Gastrocnemius medialis (tissue), 4 donors: ENCODE data around the gene ETV7. TPM values are rescaled to one million over a fixed set of nuclear protein-coding genes. Genes with fewer than 3 reads are reported as not detected.
A peak's percentile ranks its signal among the peaks of the same experiment; 100 is the strongest.

ENCODE experiments used
- ATAC-seq, 2 donors: fragments of 150-250 bp; one replicate each; pipeline ENCODE4 v1.9.1; 2016
- DNase-seq, 2 donors: peaks; one replicate each; pipeline ENCODE4 v3.0.0-alpha.2; 2019
- H3K27ac ChIP-seq, 4 donors: fragments of 200-600 bp; sonication (generic); 1 replicate in 1 of 4; 2 replicates in 3 of 4; pipeline ENCODE4 v1.5.1; 2016 to 2018; ENCODE audit warnings: mild to moderate bottlenecking in 2 of 4, moderate library complexity in 1 of 4
- H3K27me3 ChIP-seq, 3 donors: fragments of 200-600 bp; sonication (generic) in 2 of 3; 1 replicate in 1 of 3; 2 replicates in 2 of 3; pipeline versions ENCODE4 v1.5.1 to v1.6.0; 2016 to 2019; ENCODE audit warnings: mild to moderate bottlenecking in 1 of 3, moderate library complexity in 1 of 3
- H3K36me3 ChIP-seq, 2 donors: fragments of 200-600 bp; sonication (generic) in 1 of 2; one replicate each; pipeline ENCODE4 v1.5.1; 2017 to 2018
- H3K4me1 ChIP-seq, 2 donors: fragments of 200-600 bp; sonication (generic) in 1 of 2; one replicate each; pipeline ENCODE4 v1.5.1; 2016 to 2017; ENCODE audit warnings: mild to moderate bottlenecking in 2 of 2
- H3K4me3 ChIP-seq, 4 donors: fragments of 200-600 bp; sonication (generic) in 3 of 4; 1 replicate in 1 of 4; 2 replicates in 3 of 4; pipeline ENCODE4 v1.5.1; 2016 to 2019; ENCODE audit warnings: mild to moderate bottlenecking in 2 of 4
- H3K9me3 ChIP-seq, 3 donors: fragments of 200-600 bp; sonication (generic) in 2 of 3; 1 replicate in 1 of 3; 2 replicates in 2 of 3; pipeline ENCODE4 v1.5.1; 2016 to 2019
- POLR2A ChIP-seq, 2 donors: fragments of 450-650 bp; IDR thresholded peaks; one replicate each; pipeline ENCODE4 v1.6.1; 2017; ENCODE audit warnings: antibody characterized with exemption in 2 of 2, mild to moderate bottlenecking in 2 of 2, moderate library complexity in 2 of 2
- in situ Hi-C, 4 donors: fragments of 200-750 bp; cut with MboI; loops; one replicate each; pipeline versions ENCODE4 v1.15.0 to v1.8.0; 2017; ENCODE audit warnings: low sequenced_read_pairs in 4 of 4
- intact Hi-C: fragments of 100-400 bp; cut with DNase I; formaldehyde crosslinking; loops from one replicate; pipeline ENCODE4 v1.15.1; 2023; ENCODE audit warnings: low total_unique reads
- total RNA-seq, 4 donors: library from RNA; depleted of rRNA; stranded (reverse); fragments of >200 nt; gene quantifications; one replicate each; pipeline versions ENCODE4 v1.1.0 to v1.2.3, GENCODE V29; 2016
- TF ChIP-seq, protein P1 (sequence below), 5 experiments: fragments of 450-650 bp in 3 of 5; fragments of 200-600 bp in 2 of 5; sonication (generic) in 2 of 5; IDR thresholded peaks in 4 of 5; conservative IDR thresholded peaks in 1 of 5; 1 replicate in 4 of 5; 2 replicates in 1 of 5; pipeline ENCODE4 v1.5.1; 2016 to 2019; ENCODE audit warnings: antibody characterized with exemption in 5 of 5, mild to moderate bottlenecking in 3 of 5, moderate library complexity in 3 of 5

The ETV7 gene
- total RNA-seq, 4 donors from 2014 or later: not detected

DNA sequence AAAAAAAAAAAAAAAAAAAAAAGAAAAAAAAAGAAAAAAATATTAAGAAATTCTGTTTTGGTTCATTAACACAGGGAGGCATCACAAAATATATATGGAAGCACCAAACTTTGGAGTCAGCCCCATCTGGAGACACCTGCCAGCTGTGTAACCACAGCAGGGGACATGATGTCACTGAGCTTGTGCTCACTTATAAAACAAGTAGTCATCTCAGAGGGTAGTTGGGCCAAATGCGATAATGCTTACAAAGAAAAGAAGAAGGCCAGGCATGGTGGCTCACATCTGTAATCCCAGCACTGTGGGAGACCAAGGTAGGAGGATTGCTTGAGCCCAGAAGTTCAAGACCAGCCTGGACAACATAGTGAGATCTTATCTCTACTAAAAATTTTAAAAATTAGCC, 49.7 kb downstream of the ETV7 start:
- Histone ChIP-seq H3K27ac (no peak overlapping the region), H3K27me3 (peaks cover 20 to 35% (median 32%) of the 10 kb centered on the region in 3 donors), H3K4me3 (no peak overlapping the region), H3K4me1 (peaks cover 0 to 4% of the 10 kb centered on the region in 2 donors), H3K9me3 (no peaks in the 10 kb centered on the region), H3K36me3 (no peaks in the 10 kb centered on the region)
- intact Hi-C loops: no loop called here
- DNase-seq (no peak), ATAC-seq (no peak)
- in situ Hi-C loops: no loop called here
- TF ChIP-seq, protein P1, sequence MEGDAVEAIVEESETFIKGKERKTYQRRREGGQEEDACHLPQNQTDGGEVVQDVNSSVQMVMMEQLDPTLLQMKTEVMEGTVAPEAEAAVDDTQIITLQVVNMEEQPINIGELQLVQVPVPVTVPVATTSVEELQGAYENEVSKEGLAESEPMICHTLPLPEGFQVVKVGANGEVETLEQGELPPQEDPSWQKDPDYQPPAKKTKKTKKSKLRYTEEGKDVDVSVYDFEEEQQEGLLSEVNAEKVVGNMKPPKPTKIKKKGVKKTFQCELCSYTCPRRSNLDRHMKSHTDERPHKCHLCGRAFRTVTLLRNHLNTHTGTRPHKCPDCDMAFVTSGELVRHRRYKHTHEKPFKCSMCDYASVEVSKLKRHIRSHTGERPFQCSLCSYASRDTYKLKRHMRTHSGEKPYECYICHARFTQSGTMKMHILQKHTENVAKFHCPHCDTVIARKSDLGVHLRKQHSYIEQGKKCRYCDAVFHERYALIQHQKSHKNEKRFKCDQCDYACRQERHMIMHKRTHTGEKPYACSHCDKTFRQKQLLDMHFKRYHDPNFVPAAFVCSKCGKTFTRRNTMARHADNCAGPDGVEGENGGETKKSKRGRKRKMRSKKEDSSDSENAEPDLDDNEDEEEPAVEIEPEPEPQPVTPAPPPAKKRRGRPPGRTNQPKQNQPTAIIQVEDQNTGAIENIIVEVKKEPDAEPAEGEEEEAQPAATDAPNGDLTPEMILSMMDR (IDR thresholded peaks at IDR 0.05 in 4 of 5, conservative IDR thresholded peaks at IDR 0.05 in 1 of 5): no peak
- TF ChIP-seq POLR2A (IDR thresholded peaks at IDR 0.05): no peak

DNA sequence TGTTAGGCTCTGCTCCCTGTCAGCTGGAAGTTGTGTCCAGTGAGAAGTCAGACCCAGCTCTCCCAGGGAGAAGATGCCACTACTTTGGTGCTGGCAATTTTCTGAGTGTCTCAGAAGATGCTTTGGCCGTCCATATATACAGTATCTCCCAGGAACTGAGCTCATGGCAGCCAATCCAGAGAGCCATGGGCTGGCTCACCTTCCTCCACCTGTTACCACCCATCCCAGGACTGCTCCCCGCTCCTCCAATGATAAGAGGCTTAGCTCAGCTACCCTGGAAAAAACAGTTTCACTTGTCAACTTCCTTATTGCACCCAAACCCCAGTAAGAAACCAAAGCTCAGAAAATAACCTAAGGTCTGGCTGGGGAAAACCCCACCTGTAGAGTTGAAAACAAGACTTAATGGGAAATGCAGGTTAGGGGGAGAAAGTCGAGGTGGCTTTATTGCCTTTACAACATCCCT, 50.7 kb downstream of the ETV7 start, which contains the start of gene BNIP5:
TSS of gene BNIP5 (minus strand) at position 110 of the 463 bp plus-strand sequence. CDS start 6,198 bp downstream, outside the sequence.
- peaks cover 24 to 35% (median 32%) of the 10 kb centered on the region in 3 donors for H3K27me3 ChIP-seq
- in situ Hi-C loops (no loop called here), intact Hi-C loops (no loop called here)
- no peak for DNase-seq
- no peaks in the 10 kb centered on the region for H3K9me3 ChIP-seq
- peaks cover 0 to 4% of the 10 kb centered on the region in 2 donors for H3K4me1 ChIP-seq
- H3K36me3 ChIP-seq: no peaks in the 10 kb centered on the region
- TF ChIP-seq POLR2A (IDR thresholded peaks at IDR 0.05): no peak
- TF ChIP-seq, protein P1 (IDR thresholded peaks at IDR 0.05 in 4 of 5, conservative IDR thresholded peaks at IDR 0.05 in 1 of 5): no peak
- no peak for ATAC-seq
- H3K27ac ChIP-seq: no peak within 1 kb of the TSS
- H3K4me3 ChIP-seq: no peak within 1 kb of the TSS

DNA sequence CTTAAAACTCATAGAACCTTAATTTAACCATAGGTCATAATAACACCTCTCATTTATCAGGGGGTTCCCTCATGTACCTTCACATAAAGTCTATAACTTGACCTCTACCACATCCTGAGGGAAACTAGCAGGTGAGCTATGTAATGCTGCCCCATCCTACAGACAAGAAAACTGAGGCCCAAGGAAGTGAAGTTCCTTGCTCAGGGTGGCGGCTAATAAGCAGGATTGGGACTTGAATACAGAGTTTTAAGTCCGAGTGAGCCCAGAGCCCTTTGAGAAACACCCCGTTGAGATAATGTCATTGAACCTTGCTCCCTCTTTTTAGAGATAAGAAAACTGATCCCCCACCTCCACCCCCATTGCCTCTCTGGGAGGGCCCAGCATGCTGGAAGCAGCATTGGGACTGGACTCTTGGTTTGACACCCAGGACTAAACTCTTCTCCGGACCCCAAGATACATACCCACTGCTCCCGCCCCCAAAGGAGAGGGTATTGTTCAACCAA, 51.2 kb downstream of the ETV7 start:
- Histone ChIP-seq H3K27me3 (peaks cover 24 to 35% (median 27%) of the 10 kb centered on the region in 3 donors), H3K4me3 (no peak overlapping the region), H3K9me3 (no peaks in the 10 kb centered on the region), H3K36me3 (no peaks in the 10 kb centered on the region), H3K4me1 (peaks cover 0 to 4% of the 10 kb centered on the region in 2 donors), H3K27ac (no peak overlapping the region)
- TF ChIP-seq POLR2A (IDR thresholded peaks at IDR 0.05): no peak
- DNase-seq: no peak
- ATAC-seq: no peak
- intact Hi-C loops (no loop called here), in situ Hi-C loops (no loop called here)

DNA sequence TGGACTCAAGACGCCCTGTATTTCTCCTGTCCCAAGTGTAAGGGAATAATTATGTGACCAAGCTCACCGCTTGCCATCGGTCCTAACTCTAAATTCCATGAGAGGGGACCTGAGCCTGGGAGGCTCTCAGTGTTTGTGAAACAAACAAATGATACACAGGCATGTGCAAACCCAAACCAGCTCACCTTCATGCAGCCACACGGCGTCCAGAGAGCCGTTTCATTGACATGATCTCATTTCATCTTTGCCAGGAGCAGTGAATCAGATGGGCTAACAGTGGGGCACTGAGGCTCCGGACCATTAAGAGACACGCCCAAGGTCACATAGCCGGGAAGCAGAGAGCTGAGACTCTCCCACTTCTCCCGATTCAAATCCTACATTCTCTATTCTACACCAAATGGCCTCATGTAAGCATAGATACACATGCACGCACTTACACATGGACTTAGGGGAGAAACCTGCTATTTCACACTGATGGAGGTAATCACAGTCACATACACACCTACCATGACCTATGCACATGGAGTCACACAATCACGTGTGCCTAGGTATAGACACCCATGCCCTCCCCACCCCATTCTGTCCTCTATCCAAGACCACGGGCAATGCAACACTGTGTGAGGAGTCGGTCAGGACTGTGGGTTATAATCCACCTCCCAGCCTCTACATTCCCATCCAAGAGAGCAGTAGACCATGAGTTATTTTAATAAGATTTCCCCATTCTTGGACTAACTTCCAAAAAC, 51.8 kb downstream of the ETV7 start:
- Histone ChIP-seq H3K9me3 (no peaks in the 10 kb centered on the region), H3K4me1 (peaks cover 0 to 1% of the 10 kb centered on the region in 2 donors), H3K27me3 (peaks cover 24 to 32% (median 24%) of the 10 kb centered on the region in 3 donors), H3K4me3 (no peak overlapping the region), H3K27ac (no peak overlapping the region), H3K36me3 (no peaks in the 10 kb centered on the region)
- in situ Hi-C loops: no loop called here
- intact Hi-C loops: no loop called here
- TF ChIP-seq, protein P1 (IDR thresholded peaks at IDR 0.05 in 4 of 5, conservative IDR thresholded peaks at IDR 0.05 in 1 of 5): no peak
- TF ChIP-seq POLR2A (IDR thresholded peaks at IDR 0.05): no peak
- DNase-seq (no peak), ATAC-seq (no peak)

DNA sequence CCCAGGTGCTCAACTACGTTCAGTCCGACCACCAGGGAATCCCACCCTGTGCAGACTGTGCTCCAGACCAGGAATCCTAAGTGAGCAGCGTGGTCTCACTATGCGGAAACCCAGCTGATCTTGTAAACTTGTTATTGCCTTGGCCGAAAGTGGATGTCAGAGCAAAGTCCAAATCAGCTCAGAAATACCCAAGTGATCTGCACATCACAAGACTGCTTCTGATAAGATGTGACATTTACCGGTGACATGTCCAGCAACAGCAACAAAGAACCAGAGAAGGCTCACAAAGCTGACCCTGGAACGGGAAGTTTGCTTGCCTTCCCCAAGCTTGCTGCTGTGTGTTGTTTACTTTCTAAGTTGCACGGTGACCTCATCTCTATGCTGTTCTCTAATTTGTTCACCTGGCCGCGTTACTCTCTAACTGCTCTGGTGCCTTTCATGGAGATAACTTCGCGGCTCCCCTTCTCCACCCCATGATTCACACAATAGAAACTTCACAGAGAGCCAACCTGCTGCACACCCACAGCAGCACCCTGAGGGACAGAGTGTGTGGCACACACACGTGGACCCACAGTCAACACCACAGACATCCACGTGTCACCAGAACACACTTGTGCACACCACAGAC, 52.5 kb downstream of the ETV7 start:
- no peaks in the 10 kb centered on the region for H3K36me3 ChIP-seq
- no peaks in the 10 kb centered on the region for H3K9me3 ChIP-seq
- TF ChIP-seq, protein P1 (IDR thresholded peaks at IDR 0.05 in 4 of 5, conservative IDR thresholded peaks at IDR 0.05 in 1 of 5): no peak
- H3K4me1 ChIP-seq: no peaks in the 10 kb centered on the region
- no peak for DNase-seq
- no peak overlapping the region for H3K4me3 ChIP-seq
- in situ Hi-C loops: no loop called here
- peaks cover 21 to 28% (median 24%) of the 10 kb centered on the region in 3 donors for H3K27me3 ChIP-seq
- intact Hi-C loops: no loop called here
- peak overlapping the region in 1 of 4 donors; percentile 58 for H3K27ac ChIP-seq
- ATAC-seq: no peak
